Ovary (tissue), 3 donors: ENCODE results near the gene BHLHE23.

Source experiments
- EP300 ChIP-seq: sonication (generic); formaldehyde crosslinking; IDR thresholded peaks from one replicate; pipeline ENCODE4 v1.6.1; 2017; ENCODE audit warnings: antibody characterized with exemption
- POLR2A ChIP-seq: fragments of 450-650 bp; IDR thresholded peaks from one replicate; pipeline ENCODE4 v1.6.1; 2017; ENCODE audit warnings: antibody characterized with exemption, mild to moderate bottlenecking, moderate library complexity
- TF ChIP-seq, protein P1 (sequence below), 3 donors: fragments of 450-650 bp in 2 of 3; fragments of 200-600 bp in 1 of 3; IDR thresholded peaks; one replicate each; pipeline versions ENCODE4 v1.5.1 to v1.8.0; 2016 to 2022; ENCODE audit warnings: antibody characterized with exemption in 3 of 3, mild to moderate bottlenecking in 1 of 3
- donor health status: DM: no; HTN: no; CAD: no.

DNA sequence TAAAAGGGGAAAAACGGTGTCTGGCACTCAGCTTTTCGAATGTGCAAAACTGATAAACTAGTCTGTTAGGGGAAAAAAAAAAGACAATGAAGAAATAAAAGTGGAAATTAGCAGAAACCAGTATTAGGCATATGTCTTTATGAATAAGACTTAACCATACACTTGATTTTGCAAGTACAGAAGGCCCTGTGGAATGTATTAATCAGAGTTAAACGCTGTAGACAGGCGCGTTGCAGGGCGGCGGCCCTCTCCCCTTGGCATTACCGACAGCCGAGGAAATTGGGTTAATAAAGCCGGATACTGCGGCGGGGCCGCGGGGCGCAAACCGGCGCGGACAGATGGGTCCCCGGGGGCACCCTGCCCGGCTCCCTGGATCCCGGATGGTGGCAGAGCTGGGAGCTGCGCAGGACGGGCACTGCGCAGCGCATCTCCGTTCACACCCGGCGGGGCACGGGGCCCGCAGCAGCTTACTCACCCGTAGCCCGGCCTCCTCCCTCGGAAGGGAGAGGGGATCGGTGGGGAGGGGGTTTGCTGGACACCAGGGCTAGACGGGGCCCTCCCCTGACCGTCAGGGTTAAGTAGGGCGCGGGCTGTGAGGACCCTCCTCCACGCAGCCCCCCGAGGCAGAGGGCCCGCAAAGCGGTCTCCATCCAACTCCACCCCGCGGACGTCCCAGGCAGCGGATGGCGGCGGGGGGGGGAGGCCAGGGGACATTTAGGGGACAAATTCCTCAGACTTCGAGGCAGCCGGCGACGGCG is 2.0 kb downstream of the BHLHE23 start:
- TF ChIP-seq, protein P1, sequence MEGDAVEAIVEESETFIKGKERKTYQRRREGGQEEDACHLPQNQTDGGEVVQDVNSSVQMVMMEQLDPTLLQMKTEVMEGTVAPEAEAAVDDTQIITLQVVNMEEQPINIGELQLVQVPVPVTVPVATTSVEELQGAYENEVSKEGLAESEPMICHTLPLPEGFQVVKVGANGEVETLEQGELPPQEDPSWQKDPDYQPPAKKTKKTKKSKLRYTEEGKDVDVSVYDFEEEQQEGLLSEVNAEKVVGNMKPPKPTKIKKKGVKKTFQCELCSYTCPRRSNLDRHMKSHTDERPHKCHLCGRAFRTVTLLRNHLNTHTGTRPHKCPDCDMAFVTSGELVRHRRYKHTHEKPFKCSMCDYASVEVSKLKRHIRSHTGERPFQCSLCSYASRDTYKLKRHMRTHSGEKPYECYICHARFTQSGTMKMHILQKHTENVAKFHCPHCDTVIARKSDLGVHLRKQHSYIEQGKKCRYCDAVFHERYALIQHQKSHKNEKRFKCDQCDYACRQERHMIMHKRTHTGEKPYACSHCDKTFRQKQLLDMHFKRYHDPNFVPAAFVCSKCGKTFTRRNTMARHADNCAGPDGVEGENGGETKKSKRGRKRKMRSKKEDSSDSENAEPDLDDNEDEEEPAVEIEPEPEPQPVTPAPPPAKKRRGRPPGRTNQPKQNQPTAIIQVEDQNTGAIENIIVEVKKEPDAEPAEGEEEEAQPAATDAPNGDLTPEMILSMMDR (IDR thresholded peaks at IDR 0.05) = no peak
- TF ChIP-seq EP300 = no peak
- no peak for TF ChIP-seq POLR2A
